ENCODE measurements around the gene OSBPL10.
"Not testable (repeated sequence)": the region's sequence is repeated elsewhere in the genome, so short reads cannot be mapped to it uniquely, and the experiment has no call there.

Gene OSBPL10

DNA sequence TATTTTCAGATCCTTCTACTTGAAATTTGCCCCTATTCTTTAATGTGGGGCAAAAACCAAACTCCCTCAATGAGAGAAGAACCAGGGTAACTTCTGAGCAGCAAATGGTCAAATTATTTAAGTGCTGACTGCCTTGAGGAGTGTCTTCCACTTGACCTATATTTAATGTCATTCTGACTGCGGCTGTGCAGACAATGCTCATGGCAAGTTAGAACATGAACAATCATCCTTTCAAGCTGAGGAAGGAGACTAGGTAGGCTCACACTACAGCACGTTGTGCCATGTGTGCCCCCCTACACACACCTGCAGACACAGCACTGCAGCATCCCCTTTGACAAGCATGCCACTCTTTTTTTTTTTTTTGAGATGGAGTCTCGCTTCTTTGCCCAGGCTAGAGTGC, 98.2 kb downstream of the OSBPL10 start:
- no peak for FAIRE-seq

DNA sequence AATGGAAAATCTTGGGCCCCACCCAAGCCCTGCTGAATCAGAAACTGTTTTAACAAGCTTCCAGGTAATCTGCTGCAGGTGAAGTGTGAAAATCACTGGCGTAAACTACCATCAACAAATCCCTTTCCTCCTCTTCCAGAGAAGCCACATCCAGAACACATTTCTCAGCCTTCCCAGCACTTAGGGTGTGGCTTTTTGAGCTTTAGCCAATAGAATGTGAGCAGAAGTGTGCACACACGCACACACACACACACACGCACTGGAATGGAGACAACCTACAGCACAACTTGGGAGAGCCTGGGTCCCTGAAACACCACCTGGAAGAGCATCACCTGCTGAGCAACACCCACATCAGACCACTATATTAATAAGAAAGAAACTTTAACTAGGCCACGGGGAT, 98.6 kb downstream of the OSBPL10 start:
- FAIRE-seq, result no peak

DNA sequence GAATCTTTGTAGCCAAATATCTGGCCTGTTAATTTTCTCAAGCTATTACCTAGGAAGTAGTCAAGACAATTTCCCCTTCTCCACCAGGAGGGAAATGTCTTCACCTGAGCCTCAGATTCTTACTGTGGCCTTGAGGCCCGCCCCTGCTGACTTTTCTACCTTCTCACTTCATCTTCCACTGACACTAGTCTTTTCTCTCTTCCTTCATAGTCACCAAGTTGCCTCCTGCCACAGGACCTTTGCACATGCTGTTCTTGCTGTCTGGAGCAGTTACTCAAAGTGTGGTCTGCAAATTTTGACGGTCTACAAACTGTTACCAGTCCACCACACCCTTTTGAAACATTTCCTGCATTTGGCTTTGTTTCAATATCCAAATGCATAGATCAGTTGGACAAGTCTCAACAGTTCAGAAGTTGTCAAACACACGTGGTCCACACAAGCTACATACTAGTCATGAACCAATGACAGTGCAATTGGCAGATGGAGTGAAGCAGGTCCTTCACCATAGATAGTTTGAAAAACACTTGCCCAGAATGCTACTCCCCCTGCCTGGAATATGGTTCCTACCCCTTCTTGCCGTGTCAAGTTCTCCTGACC, 100.5 kb downstream of the OSBPL10 start:
- FAIRE-seq, result no peak

- no peak for FAIRE-seq
These were observed 101.0 kb downstream of the OSBPL10 start for GRCh38 chr3:31880020-31880419.

GRCh38 chr3:31879365-31879764, 101.7 kb downstream of the OSBPL10 start:
- FAIRE-seq, result no peak

GRCh38 chr3:31878231-31878838, 102.7 kb downstream of the OSBPL10 start:
- FAIRE-seq, result no peak

DNA sequence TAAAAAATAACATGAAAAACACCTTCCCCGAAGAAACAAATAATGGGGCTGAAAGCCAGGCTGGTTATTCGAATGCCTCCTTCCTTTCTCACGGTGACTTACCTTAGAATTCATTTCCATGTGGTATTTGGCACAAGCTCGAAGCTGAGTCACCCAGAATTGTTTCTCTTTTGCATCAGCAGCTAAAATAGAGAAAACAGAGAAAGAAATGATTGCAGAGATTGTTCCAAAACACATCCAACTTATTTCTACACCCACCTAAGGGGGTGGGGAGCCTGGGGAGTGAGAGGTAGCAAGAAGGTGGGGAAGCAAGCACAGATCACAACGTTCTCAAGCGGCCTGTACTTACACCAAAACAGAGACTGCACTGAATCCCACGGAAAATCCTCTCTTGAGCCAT, 104.7 kb downstream of the OSBPL10 start:
- no peak for FAIRE-seq

DNA sequence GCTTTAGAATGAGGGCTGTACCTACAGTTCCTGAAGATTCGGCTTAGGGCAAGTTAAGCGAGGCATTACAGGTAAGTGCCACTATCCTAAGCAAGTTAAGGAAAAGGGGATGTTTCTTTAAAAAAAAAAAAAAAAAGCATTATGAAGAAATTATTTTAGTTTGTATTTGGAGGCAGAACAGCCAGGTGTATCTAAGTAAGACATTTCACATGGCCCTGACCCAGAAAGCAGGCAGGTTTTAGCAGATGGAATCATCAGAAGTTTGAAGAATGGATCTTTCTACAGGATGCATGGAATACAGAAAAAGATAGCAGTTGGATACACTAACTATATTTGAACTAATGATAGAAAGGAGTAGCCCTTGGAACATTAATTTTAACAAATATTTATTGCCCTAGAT, 105.6 kb downstream of the OSBPL10 start:
- no peak for FAIRE-seq

DNA sequence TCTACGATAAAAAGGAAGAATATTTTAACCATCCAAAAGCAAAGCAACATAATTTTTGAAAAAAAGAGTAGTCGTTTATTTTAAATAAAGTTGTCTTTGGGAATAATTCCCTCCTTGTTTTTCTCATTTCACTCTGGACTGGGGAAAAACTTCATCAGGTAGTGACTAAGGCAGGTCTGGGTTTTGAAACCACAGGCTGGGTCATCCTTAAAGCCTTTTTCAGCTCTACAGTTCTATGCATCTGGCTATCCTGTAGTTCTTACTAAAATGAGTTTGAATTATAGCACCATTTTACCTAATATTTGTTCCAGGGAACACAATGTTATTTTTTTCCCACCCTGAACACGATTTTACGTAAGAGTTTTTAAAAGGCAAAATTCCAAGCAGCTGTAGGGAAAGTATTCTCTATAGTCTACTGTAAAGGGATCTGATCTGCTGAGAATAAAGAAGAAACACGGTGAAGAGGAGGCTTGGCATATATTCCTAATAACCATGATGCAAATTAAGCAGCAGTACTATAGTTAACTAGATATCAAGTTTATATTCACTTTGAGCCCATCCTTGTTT, 107.7 kb downstream of the OSBPL10 start:
- no peak for FAIRE-seq

DNA sequence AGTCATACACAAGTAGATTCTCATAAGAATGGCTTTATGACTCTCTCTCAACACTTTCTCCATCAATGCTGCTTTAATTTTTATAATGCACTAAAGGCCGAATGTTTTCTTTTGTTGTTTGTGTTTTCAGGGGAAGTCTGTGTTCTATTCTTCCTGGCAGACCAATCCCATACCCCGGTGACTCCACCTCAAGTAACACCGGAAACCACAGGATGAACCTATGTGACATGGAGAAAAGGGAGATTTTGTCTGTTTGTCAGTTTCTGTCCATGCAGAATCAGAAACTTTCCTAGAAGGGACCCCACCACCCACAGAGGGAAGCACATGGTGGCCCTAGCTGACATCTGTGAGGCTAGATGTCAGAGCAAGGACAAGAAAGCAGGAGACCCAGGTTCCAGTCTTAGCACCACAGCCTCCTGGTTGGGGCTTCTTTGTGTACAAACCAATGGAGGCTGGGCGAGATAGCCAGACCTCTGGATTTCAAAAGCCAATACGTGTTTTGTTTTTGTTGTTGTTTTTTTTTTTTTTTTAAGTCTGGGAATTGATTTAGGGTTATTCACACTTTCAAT, 109.0 kb downstream of the OSBPL10 start:
- no peak for FAIRE-seq

DNA sequence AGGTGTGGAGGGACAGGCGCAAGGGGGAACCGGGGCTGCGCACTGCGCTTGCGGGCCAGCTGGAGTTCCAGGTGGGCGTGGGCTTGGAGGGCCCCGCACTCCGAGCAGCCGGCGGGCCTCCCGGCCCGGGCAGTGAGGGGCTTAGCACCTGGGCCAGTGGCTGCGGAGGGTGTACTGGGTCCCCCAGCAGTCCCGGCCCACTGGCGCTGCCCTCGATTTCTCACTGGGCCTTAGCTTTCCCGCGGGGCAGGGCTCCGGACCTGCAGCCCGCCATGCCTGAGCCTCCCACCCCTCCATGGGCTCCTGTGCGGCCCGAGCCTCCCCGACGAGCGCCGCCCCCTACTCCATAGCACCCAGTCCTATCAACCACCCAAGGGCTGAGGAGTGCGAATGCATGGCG, 111.0 kb downstream of the OSBPL10 start:
- not testable (repeated sequence) for FAIRE-seq

DNA sequence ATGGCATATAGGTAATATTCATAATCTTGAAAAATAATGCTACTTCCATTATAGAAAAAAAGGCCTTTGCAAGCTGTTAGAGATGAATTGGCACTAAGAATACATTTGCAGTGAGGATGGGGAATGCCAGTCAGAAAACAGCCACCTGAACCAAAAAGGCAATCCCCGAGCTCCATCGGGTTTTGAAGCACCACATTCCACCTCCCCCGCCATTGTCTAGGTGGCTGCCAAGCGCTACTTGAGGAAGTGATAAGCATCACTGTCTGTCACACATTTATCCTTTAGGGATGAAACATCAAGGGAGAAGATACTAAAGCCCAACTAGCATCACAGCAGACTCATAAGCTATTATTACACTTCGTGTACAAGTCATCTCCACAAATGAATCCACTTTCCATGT, 112.8 kb downstream of the OSBPL10 start:
- no peak for FAIRE-seq

DNA sequence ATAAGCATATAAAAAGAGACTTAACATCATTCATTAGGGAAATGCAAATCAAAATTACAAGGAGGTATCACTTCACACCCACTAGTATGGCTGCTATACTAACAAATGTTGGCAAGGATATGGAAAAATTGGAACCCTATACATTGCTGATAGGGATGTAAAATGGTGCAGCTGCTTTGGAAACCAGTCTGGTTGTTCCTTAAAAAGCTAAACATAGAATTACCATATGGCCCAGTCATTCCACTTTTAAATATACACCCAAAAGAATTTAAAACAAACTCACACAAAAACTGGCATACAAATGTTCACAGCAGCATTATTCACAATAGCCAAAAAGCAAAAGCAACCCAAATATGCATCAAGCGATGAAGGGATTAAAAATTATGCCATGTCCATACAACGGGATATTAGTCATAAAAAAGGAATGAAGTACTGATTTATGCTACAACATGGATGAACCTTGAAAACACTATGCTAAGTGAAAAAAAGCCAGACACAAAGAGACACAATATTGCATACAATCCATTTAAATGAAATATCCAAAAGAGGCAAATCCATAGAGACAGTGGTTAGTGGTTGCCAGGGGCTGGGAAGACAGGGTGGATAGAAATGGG, 118.3 kb downstream of the OSBPL10 start:
- no peak for FAIRE-seq

DNA sequence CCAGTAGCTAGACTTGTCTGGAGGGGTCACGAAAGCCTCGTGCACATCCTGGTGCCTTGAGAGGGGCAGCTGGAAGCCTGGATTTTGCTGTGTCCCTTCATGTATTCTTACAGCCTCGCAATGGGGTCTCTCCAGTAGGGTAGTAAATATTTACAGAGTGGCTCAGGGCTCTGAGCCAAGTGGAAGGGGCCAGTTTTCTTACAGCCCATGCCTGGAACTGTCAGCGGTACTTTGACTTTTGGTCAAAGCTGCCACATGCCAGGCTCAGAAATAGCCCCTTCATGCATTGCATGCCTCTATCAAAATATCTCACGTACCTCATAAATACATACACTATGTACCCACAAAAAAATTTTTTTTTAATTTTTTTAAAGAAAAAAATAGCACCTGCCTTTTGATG, 119.2 kb downstream of the OSBPL10 start:
- no peak for FAIRE-seq

DNA sequence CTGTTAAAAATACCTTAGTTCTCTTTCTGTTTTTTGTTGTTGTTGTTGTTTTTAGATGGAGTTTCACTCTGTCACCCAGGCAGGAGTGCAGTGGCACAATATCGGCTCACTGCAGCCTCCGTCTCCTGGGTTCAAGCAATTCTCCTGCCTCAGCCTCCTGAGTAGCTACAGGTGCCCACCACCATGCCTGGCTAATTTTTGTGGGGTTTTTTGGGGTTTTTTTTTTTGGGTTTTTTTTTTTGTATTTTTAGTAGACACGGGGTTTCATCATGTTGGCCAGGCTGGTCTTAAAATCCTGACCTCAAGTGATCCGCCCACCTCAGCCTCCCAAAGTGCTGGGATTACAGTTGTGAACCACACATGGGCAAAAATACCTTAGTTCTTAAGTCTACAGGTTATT, 120.4 kb downstream of the OSBPL10 start:
- not testable (repeated sequence) for FAIRE-seq

DNA sequence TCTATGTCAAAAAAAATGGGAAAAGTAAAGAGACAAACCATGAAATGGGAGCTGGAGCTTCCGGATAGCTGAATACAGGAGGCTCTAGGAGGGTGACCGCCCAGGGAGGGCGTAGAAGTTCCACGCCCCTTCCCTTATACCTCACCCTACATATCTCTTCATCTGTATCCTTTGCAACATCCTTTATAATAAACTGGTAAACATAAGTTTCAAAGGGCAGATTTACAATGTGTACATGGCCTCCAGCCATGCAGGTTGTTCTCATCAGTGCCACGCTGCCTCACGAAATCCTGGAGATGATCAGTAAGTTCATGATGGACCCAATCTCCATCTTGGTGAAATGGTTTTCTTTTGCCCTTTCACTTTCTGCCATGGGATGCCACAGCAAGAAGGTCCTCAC, 121.8 kb downstream of the OSBPL10 start:
- no peak for FAIRE-seq

DNA sequence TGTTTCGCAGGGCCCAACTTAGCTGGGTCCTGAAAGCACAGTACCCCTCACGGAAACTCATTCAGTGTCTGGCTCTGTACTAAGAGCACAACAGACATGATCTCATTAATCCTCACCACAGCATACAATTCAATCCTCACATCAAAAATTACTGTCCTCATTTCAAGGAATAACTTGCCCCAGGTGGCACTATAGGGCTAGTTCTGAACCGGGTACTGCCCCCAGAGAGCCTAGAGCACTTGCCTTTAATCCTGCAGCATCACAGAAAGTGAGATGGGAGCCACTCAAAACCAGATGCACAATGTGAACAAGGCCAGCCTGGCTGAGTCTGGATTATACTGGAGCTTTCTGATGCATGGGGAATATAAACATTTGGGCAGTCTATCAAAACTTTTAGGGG, 122.6 kb downstream of the OSBPL10 start:
- no peak for FAIRE-seq

DNA sequence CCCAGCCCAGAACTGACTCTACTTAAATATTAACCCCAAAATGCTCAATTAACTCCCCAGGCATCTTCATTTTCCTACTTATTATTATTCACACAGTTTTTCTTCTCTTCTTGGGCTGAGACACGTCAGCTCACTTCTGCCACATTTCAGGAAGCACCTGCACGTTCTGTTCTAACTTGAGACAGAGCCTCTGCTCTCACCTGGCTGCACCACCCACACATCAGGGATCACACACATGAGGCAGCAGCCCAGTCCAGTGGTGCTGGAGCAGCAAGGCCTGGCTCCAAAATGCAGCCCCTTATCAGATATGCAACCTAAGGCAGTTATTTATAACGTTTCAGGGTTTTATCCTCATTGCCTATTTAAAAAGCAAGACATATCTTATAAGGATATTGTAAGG, 127.5 kb downstream of the OSBPL10 start:
- no peak for FAIRE-seq

GRCh38 chr3:31851278-31851677, 129.8 kb downstream of the OSBPL10 start:
- no peak for FAIRE-seq

DNA sequence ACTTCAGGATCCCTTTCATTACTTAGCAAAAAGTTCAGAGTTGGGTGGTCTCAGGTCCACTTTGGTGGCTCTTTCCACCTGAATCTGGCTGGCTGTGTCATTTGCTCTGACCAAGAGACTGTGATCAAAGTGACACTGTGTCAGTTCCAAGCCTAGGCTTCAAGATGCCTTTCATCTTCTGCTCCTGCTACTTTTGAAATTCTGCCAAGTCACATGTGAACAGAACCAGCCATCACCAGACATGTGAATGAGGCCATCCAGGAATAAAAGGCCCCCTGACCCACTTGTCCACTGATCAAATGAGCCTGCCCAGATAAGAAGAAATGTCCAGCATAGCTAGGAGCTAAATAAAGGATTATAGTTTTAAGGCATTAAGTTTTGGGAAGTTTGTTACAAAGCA, 132.2 kb downstream of the OSBPL10 start:
- no peak for FAIRE-seq

- FAIRE-seq, result no peak
These were observed 132.8 kb downstream of the OSBPL10 start for GRCh38 chr3:31848163-31848818.

DNA sequence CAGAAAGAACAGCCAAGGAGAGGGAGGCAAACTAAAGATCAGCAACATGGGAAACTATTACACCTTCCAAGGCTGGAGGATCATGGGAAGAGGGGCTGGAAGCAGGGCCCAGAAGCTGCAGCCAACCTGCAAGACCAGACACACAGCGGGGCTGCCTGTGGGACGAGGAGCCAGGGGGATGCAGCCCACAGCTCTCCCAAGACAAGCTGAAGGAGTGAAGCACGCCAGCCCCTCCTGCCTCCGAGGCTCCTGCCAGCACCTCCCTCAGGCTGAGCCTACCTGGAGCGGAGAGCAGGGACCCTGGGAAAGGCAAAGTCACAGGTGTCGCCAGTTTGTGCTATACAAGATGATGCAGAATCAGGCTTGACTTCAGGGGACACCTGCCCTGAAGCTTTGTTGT, 133.3 kb downstream of the OSBPL10 start:
- no peak for FAIRE-seq

GRCh38 chr3:31841515-31841914, 139.5 kb downstream of the OSBPL10 start:
- FAIRE-seq, result no peak

DNA sequence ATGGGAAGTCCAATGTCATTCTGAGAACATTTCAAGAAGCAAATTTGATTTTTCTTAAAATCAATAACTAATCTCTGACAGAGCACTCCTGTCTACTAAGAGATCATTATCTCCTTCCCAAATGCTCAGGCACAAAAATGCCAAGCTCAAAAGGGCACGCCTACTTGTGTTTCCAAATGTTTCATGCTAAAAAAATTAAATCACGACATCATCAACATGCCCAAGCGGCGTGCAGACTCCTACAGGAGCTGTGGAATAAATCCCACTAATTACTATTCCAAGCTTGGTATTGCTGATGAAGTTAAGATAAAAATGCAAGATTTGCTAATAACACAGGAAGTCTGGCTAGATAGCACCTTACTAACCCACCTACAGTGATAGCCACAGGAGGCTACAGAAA, 140.8 kb downstream of the OSBPL10 start:
- FAIRE-seq, result no peak

Data from A204.1 (cell line).